Lower lobe of right lung (tissue), 2 donors: ENCODE results near the gene TMEM252. TPM values are rescaled to one million over a fixed set of nuclear protein-coding genes. Genes with fewer than 3 reads are reported as not detected.
A peak's percentile ranks its signal among the peaks of the same experiment; 100 is the strongest.

Experiments used
- ATAC-seq, 2 donors: fragments of 200-7000 bp; cut with Tn5 transposase; one replicate each; pipeline ENCODE4 v1.9.1; 2020 to 2022; ENCODE audit warnings: mild to moderate bottlenecking in 2 of 2, moderate library complexity in 2 of 2
- DNase-seq: peaks from one replicate; pipeline ENCODE4 v3.0.0-alpha.2; 2020
- H3K27ac ChIP-seq: fragments of 200-600 bp; one replicate; pipeline ENCODE4 v1.8.0; 2022
- H3K27me3 ChIP-seq: fragments of 200-600 bp; one replicate; pipeline ENCODE4 v1.8.0; 2022; ENCODE audit warnings: low read depth
- H3K36me3 ChIP-seq: fragments of 200-600 bp; one replicate; pipeline ENCODE4 v1.8.0; 2022; ENCODE audit warnings: mild to moderate bottlenecking
- H3K4me1 ChIP-seq: fragments of 200-600 bp; one replicate; pipeline ENCODE4 v1.8.0; 2022
- H3K4me3 ChIP-seq: fragments of 200-600 bp; one replicate; pipeline ENCODE4 v1.8.0; 2022; ENCODE audit warnings: mild to moderate bottlenecking
- H3K9me3 ChIP-seq: fragments of 200-600 bp; one replicate; pipeline ENCODE4 v1.8.0; 2022
- intact Hi-C: fragments of 100-400 bp; cut with DNase I; formaldehyde crosslinking; loops from one replicate; pipeline ENCODE4 v1.11.0; 2022
- total RNA-seq: library from RNA; stranded (reverse); fragmentation: NEBNext Ultra II Directional; extraction: Animal tissue kit (Norgen Biotek cat#: 25700); gene quantifications from one replicate; pipeline ENCODE4 v1.2.1, GENCODE V29; 2021
- TF ChIP-seq, protein P1 (sequence below): fragments of 200-600 bp; IDR thresholded peaks from one replicate; pipeline ENCODE4 v1.8.0; 2022; ENCODE audit warnings: antibody characterized with exemption, mild to moderate bottlenecking
- donor health status: DM: no; HTN: yes; CAD: no; lungs with severe emphysema.

TMEM252 gene
- total RNA-seq, 1 donor from 2014 or later = 0.30 TPM

DNA sequence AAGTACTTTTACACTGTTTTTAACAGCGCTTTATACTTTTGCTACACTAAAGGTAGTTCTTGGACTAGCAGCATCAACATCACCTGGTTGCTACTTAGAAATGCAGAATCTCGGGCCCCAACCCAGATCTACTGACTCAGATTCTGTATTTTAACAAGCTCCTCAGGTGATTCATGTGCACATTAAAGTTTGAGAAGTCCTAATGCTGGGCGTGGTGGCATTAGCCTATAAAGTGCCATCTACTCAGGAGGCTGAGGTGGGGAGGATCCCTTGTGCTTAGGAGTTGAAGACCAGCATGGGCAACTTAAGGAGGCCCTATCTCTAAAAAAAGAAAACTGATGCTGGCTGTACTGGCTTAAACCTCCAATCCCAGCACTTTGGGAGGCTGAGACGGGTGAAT, 26.7 kb downstream of the TMEM252 start:
- Histone ChIP-seq H3K36me3 (no peaks in the 10 kb centered on the region), H3K4me1 (no peaks in the 10 kb centered on the region), H3K9me3 (no peaks in the 10 kb centered on the region), H3K4me3 (no peak overlapping the region), H3K27me3 (no peaks in the 10 kb centered on the region), H3K27ac (no peak overlapping the region)
- no peak for ATAC-seq
- intact Hi-C loops = no loop called here
- TF ChIP-seq, protein P1, sequence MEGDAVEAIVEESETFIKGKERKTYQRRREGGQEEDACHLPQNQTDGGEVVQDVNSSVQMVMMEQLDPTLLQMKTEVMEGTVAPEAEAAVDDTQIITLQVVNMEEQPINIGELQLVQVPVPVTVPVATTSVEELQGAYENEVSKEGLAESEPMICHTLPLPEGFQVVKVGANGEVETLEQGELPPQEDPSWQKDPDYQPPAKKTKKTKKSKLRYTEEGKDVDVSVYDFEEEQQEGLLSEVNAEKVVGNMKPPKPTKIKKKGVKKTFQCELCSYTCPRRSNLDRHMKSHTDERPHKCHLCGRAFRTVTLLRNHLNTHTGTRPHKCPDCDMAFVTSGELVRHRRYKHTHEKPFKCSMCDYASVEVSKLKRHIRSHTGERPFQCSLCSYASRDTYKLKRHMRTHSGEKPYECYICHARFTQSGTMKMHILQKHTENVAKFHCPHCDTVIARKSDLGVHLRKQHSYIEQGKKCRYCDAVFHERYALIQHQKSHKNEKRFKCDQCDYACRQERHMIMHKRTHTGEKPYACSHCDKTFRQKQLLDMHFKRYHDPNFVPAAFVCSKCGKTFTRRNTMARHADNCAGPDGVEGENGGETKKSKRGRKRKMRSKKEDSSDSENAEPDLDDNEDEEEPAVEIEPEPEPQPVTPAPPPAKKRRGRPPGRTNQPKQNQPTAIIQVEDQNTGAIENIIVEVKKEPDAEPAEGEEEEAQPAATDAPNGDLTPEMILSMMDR = no peak
- DNase-seq = no peak

DNA sequence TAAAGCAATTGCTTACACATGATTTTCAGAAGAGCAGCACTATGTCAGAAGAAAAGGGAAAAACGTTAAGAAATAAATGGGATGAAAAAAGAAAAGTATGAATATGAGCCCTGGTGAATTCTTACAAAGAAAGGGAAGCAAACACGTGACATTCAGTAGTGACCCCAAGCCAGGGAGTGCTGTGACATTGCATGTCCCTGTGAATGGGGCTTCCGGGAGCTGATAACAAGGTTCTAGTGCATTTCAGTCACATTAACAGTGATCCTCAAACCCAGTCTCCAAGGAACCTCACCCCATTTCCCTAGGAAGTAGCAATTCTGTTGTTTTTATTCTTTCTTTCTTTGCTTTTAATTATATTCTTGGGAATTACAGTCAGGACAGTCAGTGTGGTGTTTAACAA, 27.3 kb downstream of the TMEM252 start:
- intact Hi-C loops = no loop called here
- DNase-seq = no peak
- Histone ChIP-seq H3K27ac (no peak overlapping the region), H3K4me3 (no peak overlapping the region), H3K36me3 (no peaks in the 10 kb centered on the region), H3K27me3 (no peaks in the 10 kb centered on the region), H3K4me1 (no peaks in the 10 kb centered on the region), H3K9me3 (no peaks in the 10 kb centered on the region)
- TF ChIP-seq, protein P1 = no peak
- no peak for ATAC-seq

DNA sequence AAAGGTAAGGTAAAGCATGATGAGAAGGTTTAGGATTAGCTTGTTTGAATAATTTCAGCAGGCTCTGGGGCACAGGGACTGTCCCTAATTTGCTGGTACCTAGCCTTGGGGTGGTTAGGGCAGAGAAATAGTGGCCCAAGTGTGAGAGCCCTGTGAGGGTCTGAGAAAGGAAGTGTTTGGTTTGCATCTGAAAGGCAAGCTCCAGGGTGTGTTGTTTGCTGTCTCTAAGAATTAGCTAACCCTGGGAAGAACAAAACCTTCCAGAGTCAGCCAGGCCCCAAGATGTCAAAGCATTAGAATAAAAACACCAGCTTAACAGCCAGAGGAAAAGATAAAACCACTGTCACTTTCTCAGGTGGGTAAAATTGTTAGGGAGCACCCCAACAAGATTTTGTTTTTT, 31.0 kb downstream of the TMEM252 start:
- H3K4me3 ChIP-seq = no peak overlapping the region
- TF ChIP-seq, protein P1 = no peak
- DNase-seq (no peak), ATAC-seq (no peak)
- no peaks in the 10 kb centered on the region for H3K36me3 ChIP-seq
- intact Hi-C loops = no loop called here
- H3K27ac ChIP-seq = no peak overlapping the region
- peaks cover 16% of the 10 kb centered on the region for H3K4me1 ChIP-seq
- no peaks in the 10 kb centered on the region for H3K27me3 ChIP-seq
- H3K9me3 ChIP-seq = no peaks in the 10 kb centered on the region

DNA sequence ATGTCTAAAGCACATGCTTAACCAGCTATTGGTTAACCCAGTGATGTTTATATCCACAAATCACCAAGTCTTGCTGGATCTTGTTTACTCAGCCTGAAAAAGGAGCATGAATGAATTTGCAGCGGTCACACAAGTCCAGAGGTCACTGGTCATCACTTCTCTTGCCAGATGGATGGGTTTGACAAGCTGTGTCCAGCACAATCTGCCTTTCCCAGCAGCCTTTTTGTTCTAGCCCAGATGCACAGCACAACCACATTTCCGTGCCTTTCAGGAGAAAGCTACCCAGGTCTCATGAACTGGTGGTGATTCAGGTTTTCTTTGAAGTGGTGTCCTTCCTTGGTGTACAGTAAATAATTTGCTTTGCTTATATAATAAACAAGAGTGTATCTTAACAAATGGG, 32.1 kb downstream of the TMEM252 start:
- H3K27ac ChIP-seq = peak overlapping the region; percentile 15
- intact Hi-C loops = no loop called here
- H3K9me3 ChIP-seq = no peaks in the 10 kb centered on the region
- no peak for DNase-seq
- H3K36me3 ChIP-seq = no peaks in the 10 kb centered on the region
- no peaks in the 10 kb centered on the region for H3K27me3 ChIP-seq
- TF ChIP-seq, protein P1 = no peak
- H3K4me1 ChIP-seq = peaks cover 16% of the 10 kb centered on the region
- ATAC-seq = peak in 1 of 2 donors; percentile 23
- H3K4me3 ChIP-seq = no peak overlapping the region

DNA sequence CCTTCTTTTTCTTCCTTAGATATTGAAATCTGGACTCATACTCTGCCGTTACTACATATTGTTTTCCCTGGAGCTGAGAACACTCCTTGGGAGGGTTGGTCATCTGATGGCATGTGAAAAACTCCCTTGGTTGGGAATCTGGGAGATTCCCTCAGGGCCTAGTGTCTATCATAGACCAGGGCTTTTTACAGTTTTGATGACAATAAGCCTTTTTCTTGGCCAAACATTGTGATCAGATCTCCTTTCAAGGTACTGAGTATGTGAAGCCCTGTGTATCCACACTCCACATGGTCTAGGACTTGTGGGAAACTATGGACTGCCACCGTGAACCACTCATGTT, 32.9 kb downstream of the TMEM252 start:
- Histone ChIP-seq H3K36me3 (no peaks in the 10 kb centered on the region), H3K9me3 (no peaks in the 10 kb centered on the region), H3K4me1 (peaks cover 16% of the 10 kb centered on the region), H3K27me3 (no peaks in the 10 kb centered on the region), H3K4me3 (no peak overlapping the region), H3K27ac (peak overlapping the region; percentile 32)
- no peak for DNase-seq
- TF ChIP-seq, protein P1 = no peak
- intact Hi-C loops = no loop called here
- peak in 1 of 2 donors; percentile 9 for ATAC-seq
